ENCODE results near the gene ZBTB46. TPM values are rescaled to one million over a fixed set of nuclear protein-coding genes. Genes with fewer than 3 reads are reported as not detected.

The ZBTB46 gene
- total RNA-seq, 6 experiments from 2014 or later = 1.2 to 4.2 (median 2.4) TPM

- no peak for DNase-seq
- Histone ChIP-seq H3K4me1 (no peaks in the 10 kb centered on the region), H3K36me3 (no peaks in the 10 kb centered on the region), H3K9me3 (no peaks in the 10 kb centered on the region), H3K27ac (no peak overlapping the region), H3K4me3 (no peak overlapping the region), H3K27me3 (no peaks in the 10 kb centered on the region)
- no peak for ATAC-seq
- TF ChIP-seq POLR2A (IDR thresholded peaks at IDR 0.05) = no peak
- no peak for TF ChIP-seq CTCF (IDR thresholded peaks at IDR 0.05)
- 87% methylated on average over 3 of the region's 38 CpGs for WGBS (ENCODE audit: insufficient coverage, low coverage, low lambda C conversion rate, missing lambda C conversion rate)
- intact Hi-C loops (cut with DNase I) = no loop called here
Observed at GRCh38 chr20:63766695-63767426, 64.2 kb downstream of the ZBTB46 start.

GRCh38 chr20:63765902-63766301 lies 65.2 kb downstream of the ZBTB46 start:
- H3K4me1 ChIP-seq = no peaks in the 10 kb centered on the region
- no peaks in the 10 kb centered on the region for H3K27me3 ChIP-seq
- no peak overlapping the region for H3K27ac ChIP-seq
- intact Hi-C loops (cut with DNase I) = no loop called here
- no peaks in the 10 kb centered on the region for H3K9me3 ChIP-seq
- DNase-seq (no peak), ATAC-seq (no peak)
- 100% methylated on average over 4 of the region's 7 CpGs for WGBS (ENCODE audit: insufficient coverage, low coverage, low lambda C conversion rate, missing lambda C conversion rate)
- no peak overlapping the region for H3K4me3 ChIP-seq
- no peaks in the 10 kb centered on the region for H3K36me3 ChIP-seq
- TF ChIP-seq CTCF (IDR thresholded peaks at IDR 0.05) (no peak), POLR2A (IDR thresholded peaks at IDR 0.05) (no peak)

GRCh38 chr20:63765082-63765873 lies 65.8 kb downstream of the ZBTB46 start:
- intact Hi-C loops (cut with DNase I) = no loop called here
- WGBS (ENCODE audit: insufficient coverage, low coverage, low lambda C conversion rate, missing lambda C conversion rate) = 46% methylated on average over 16 of the region's 16 CpGs

GRCh38 chr20:63759377-63759901 lies 71.6 kb downstream of the ZBTB46 start:
- intact Hi-C loops (cut with DNase I) = no loop called here
- H3K27me3 ChIP-seq = no peaks in the 10 kb centered on the region
- no peaks in the 10 kb centered on the region for H3K4me1 ChIP-seq
- ATAC-seq (no peak), DNase-seq (no peak)
- H3K36me3 ChIP-seq = no peaks in the 10 kb centered on the region
- no peak overlapping the region for H3K4me3 ChIP-seq
- H3K9me3 ChIP-seq = no peaks in the 10 kb centered on the region
- 83% methylated on average over 7 of the region's 7 CpGs for WGBS (ENCODE audit: insufficient coverage, low coverage, low lambda C conversion rate, missing lambda C conversion rate)
- no peak for TF ChIP-seq CTCF (IDR thresholded peaks at IDR 0.05)
- no peak for TF ChIP-seq POLR2A (IDR thresholded peaks at IDR 0.05)
- no peak overlapping the region for H3K27ac ChIP-seq

More at GRCh38 chr20:63765082-63765873, 65.8 kb downstream of the ZBTB46 start:
- no peak overlapping the region for H3K4me3 ChIP-seq
- DNase-seq (no peak), ATAC-seq (peak in 3 of 4 donors; percentile 23 to 45 (median 42))
- no peak for TF ChIP-seq POLR2A (IDR thresholded peaks at IDR 0.05)
- no peak for TF ChIP-seq CTCF (IDR thresholded peaks at IDR 0.05)
- no peak overlapping the region for H3K27ac ChIP-seq
- no peaks in the 10 kb centered on the region for H3K9me3 ChIP-seq
- H3K4me1 ChIP-seq = no peaks in the 10 kb centered on the region
- no peaks in the 10 kb centered on the region for H3K36me3 ChIP-seq
- no peaks in the 10 kb centered on the region for H3K27me3 ChIP-seq
